Nephron (organoid): ENCODE measurements around the gene UBE2E3.
"Not testable (repeated sequence)": the region's sequence is repeated elsewhere in the genome, so short reads cannot be mapped to it uniquely, and the experiment has no call there.

ENCODE experiments used
- H3K27ac Mint-ChIP-seq, 3 experiments: 2 replicates each; pipeline ENCODE4 v1.8.0; 2020; ENCODE audit warnings: mixed read lengths in 3 of 3, mild to moderate bottlenecking in 2 of 3, moderate library complexity in 1 of 3
- H3K27me3 Mint-ChIP-seq: 2 replicates; pipeline ENCODE4 v1.8.0; 2021; ENCODE audit warnings: low read depth, mild to moderate bottlenecking, moderate library complexity, mixed read lengths
- H3K36me3 Mint-ChIP-seq: 2 replicates; pipeline ENCODE4 v1.8.0; 2020; ENCODE audit warnings: low read depth, mixed read lengths
- H3K4me1 Mint-ChIP-seq: 2 replicates; pipeline ENCODE4 v1.8.0; 2020; ENCODE audit warnings: mixed read lengths
- H3K4me3 Mint-ChIP-seq, 3 experiments: 2 replicates each; pipeline ENCODE4 v1.8.0; 2020; ENCODE audit warnings: mild to moderate bottlenecking in 3 of 3, mixed read lengths in 3 of 3, moderate library complexity in 2 of 3
- H3K9me3 Mint-ChIP-seq: 2 replicates; pipeline ENCODE4 v1.8.0; 2020; ENCODE audit warnings: mixed read lengths
- TF ChIP-seq, protein P1 (sequence below), 3 experiments: fragments of 200-600 bp; sonication (generic); IDR thresholded peaks; one replicate each; pipeline ENCODE4 v1.5.0; 2021; ENCODE audit warnings: antibody characterized with exemption in 3 of 3; ENCODE audit not compliant: unreplicated experiment in 3 of 3

Gene UBE2E3

GRCh38 chr2:180980106-180980942 lies at the start of gene UBE2E3:
Gene UBE2E3, plus strand, starts transcription at chr2:180980605. Its CDS starts 1,438 bp downstream, at chr2:180982043.
- peaks cover 13% of the 10 kb centered on the region for H3K36me3 Mint-ChIP-seq
- TF ChIP-seq, protein P1, sequence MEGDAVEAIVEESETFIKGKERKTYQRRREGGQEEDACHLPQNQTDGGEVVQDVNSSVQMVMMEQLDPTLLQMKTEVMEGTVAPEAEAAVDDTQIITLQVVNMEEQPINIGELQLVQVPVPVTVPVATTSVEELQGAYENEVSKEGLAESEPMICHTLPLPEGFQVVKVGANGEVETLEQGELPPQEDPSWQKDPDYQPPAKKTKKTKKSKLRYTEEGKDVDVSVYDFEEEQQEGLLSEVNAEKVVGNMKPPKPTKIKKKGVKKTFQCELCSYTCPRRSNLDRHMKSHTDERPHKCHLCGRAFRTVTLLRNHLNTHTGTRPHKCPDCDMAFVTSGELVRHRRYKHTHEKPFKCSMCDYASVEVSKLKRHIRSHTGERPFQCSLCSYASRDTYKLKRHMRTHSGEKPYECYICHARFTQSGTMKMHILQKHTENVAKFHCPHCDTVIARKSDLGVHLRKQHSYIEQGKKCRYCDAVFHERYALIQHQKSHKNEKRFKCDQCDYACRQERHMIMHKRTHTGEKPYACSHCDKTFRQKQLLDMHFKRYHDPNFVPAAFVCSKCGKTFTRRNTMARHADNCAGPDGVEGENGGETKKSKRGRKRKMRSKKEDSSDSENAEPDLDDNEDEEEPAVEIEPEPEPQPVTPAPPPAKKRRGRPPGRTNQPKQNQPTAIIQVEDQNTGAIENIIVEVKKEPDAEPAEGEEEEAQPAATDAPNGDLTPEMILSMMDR (IDR thresholded peaks at IDR 0.05; ENCODE audit: unreplicated experiment in 3 of 3): peak; percentile 51 to 66 (median 58)

DNA sequence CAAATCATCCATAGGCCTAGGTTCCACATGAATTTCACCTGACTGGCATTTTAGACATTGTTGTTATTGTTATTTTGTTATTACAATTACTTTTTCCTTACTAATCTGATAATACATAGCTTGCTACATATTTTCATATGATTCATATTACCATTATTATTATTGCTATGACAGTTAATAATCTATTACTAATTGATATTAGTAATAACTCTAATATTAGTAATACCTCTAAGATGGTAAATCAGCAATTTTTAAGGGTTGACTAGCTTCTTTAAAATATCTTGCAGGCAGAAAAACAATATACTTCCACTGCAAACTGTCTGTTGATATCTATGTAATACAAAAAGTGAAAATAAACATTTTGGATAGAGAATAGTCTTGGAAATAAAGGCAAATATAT lies 48.6 kb upstream of the UBE2E3 start:
- Mint-ChIP-seq H3K4me3 (no peak overlapping the region), H3K36me3 (no peaks in the 10 kb centered on the region), H3K27ac (no peak overlapping the region), H3K9me3 (no peaks in the 10 kb centered on the region), H3K4me1 (peaks cover 19% of the 10 kb centered on the region), H3K27me3 (peaks cover 3% of the 10 kb centered on the region)
- TF ChIP-seq, protein P1 (IDR thresholded peaks at IDR 0.05; ENCODE audit: unreplicated experiment in 3 of 3): no peak

More at GRCh38 chr2:180980106-180980942, at the start of gene UBE2E3:
- H3K4me3 Mint-ChIP-seq: peak within 1 kb of the TSS; percentile 93 to 100 (median 98)
- no peaks in the 10 kb centered on the region for H3K9me3 Mint-ChIP-seq
- peak within 1 kb of the TSS; percentile 98 to 99 (median 98) for H3K27ac Mint-ChIP-seq
- peaks cover 43% of the 10 kb centered on the region for H3K4me1 Mint-ChIP-seq
- no peaks in the 10 kb centered on the region for H3K27me3 Mint-ChIP-seq

DNA sequence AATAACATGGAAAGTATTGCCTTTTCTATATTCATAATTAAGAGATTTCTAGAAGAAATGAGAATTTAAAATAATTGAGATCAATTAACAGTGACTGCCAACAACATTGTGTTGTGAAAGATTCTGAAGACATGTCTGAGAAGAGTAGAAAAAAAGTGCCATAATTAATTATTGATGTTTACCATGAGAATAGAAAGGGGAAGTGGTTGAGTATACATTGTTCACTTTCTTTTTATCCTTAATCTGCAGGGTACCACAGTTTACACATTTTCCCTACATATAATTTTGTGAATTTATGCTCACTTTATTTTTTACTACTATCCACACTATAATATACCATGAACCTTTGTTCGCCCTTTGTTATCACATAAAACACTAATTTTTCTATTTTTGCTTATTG lies 47.1 kb upstream of the UBE2E3 start:
- TF ChIP-seq, protein P1 (IDR thresholded peaks at IDR 0.05; ENCODE audit: unreplicated experiment in 3 of 3): no peak
- Mint-ChIP-seq H3K27ac (no peak overlapping the region), H3K4me3 (no peak overlapping the region), H3K36me3 (no peaks in the 10 kb centered on the region), H3K27me3 (peaks cover 3% of the 10 kb centered on the region), H3K9me3 (peaks cover under 1% of the 10 kb centered on the region), H3K4me1 (peaks cover 7% of the 10 kb centered on the region)

DNA sequence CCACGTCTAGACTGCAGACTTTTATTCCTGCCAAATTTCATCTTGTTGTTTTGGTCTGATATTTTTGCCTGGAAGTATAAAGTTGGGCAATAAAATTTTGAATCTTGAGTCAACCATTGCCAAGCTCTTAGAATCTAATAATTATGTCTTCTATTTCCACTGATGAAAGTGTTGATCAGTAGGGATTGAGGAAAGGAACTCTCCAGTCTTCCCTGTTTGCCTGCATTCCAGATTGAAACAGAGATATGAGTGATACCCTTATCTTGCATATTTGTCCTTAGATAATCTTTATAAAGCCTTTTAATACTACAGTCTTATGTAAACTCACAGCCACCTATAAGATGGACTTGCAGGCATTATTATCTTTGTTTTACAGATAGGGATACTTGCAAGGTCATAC lies 45.5 kb upstream of the UBE2E3 start:
- Mint-ChIP-seq H3K9me3 (peaks cover 2% of the 10 kb centered on the region), H3K4me3 (no peak overlapping the region), H3K4me1 (peaks cover 4% of the 10 kb centered on the region), H3K36me3 (no peaks in the 10 kb centered on the region), H3K27ac (no peak overlapping the region), H3K27me3 (peaks cover 3% of the 10 kb centered on the region)
- TF ChIP-seq, protein P1 (IDR thresholded peaks at IDR 0.05; ENCODE audit: unreplicated experiment in 3 of 3): no peak

DNA sequence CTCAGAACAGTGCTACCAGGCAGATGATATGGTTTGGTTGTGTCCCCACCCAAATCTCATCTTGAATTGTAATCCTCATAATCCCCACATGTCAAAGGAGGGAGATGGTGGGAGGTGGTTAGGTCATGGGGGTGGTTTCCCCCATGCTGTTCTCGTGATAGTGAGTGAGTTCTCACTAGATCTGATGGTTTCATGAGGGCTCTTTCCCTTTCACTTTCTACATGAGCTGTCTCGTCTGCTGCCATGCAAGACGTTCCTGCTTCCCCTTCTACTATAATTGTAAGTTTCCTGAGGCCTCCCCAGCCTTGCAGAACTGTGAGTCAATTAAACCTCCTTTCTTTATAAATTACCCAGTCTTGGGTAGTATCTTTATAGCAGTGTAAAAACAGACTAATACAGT lies 42.9 kb upstream of the UBE2E3 start:
- H3K4me3 Mint-ChIP-seq, H3K27ac Mint-ChIP-seq, H3K27me3 Mint-ChIP-seq, H3K9me3 Mint-ChIP-seq, H3K4me1 Mint-ChIP-seq, H3K36me3 Mint-ChIP-seq: not testable (repeated sequence)

- Mint-ChIP-seq H3K27ac (no peak overlapping the region), H3K36me3 (no peaks in the 10 kb centered on the region), H3K9me3 (peaks cover 2% of the 10 kb centered on the region), H3K27me3 (peaks cover 3% of the 10 kb centered on the region), H3K4me3 (no peak overlapping the region), H3K4me1 (peaks cover 4% of the 10 kb centered on the region)
- TF ChIP-seq, protein P1 (IDR thresholded peaks at IDR 0.05; ENCODE audit: unreplicated experiment in 3 of 3): no peak
These were observed 42.0 kb upstream of the UBE2E3 start for GRCh38 chr2:180938451-180938850.
